ENCODE data around the gene SLC9A3.

SLC9A3 gene

DNA sequence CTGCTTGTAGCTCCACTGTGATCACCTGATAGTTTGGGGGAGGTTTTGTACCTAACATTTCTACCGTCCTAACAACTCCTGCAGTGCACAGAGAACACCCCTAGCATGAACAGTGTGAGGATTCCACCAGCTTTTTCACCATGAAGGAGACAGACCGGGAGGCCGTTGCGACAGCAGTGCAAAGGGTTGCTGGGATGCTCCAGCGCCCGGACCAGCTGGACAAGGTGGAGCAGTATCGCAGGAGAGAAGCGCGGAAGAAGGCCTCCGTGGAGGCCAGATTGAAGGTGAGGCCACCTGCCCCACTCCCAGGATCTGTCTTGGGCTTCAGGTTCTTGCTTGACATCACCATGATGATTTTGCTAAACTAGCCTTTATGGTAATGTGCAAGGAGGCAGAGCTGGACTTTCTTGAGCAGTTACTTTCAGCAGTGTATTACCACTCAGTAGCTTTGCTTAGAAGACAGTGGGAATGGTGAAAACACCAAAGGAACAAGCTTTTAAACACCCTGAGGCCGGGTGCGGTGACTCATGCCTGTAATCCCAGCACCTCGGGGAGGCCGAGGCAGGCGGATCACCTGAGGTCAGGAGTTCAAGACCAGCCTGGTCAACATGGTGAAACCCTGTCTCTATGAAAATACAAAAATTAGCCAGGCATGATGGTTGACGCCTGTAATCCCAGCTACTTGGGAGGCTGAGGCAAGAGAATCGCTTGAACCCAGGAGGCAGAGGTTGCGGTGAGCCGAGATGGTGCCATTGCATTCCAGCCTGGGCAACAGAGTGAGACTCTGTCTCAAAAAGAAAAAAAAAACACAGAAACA, 78.0 kb downstream of the SLC9A3 start (continued):
- TF ChIP-seq ZNF565 (CRISPR knock-in tag; conservative IDR thresholded peaks at IDR 0.05; ENCODE audit: low read depth) (no peak), ZFP3 (CRISPR knock-in tag; IDR thresholded peaks at IDR 0.05) (no peak), BACH2 (CRISPR knock-in tag; IDR thresholded peaks at IDR 0.05; ENCODE audit: borderline replicate concordance) (no peak), ZC3H10 (CRISPR knock-in tag; IDR thresholded peaks at IDR 0.05) (no peak)

DNA sequence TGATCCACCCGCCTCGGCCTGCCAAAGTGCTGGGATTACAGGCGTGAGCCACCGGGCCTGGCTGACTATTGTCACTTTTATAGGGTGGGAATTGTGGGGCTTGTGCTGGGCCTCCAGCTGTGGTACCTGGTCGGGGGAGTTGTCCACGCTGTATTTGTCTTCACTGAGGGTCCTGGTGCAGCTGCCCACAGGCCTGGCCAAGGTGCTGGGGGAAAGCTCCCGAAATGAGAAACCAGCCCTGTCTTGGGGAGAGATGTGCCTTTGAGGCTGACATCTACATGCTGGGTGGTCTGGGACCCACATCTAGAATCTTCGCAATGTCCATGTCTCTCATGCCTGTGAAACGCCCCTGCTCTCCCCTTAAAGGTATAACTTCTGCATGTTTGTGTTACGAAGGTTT, 78.7 kb downstream of the SLC9A3 start:
- TF ChIP-seq TCF4 (CRISPR knock-in tag; IDR thresholded peaks at IDR 0.05; ENCODE audit: borderline replicate concordance), result no peak
- TF ChIP-seq ZFP3 (CRISPR knock-in tag; IDR thresholded peaks at IDR 0.05), result no peak
- TF ChIP-seq OSR1 (CRISPR knock-in tag; IDR thresholded peaks at IDR 0.05), result no peak
- TF ChIP-seq RARB (CRISPR knock-in tag; IDR thresholded peaks at IDR 0.05), result no peak
- no peak for TF ChIP-seq ZNF70 (CRISPR knock-in tag; IDR thresholded peaks at IDR 0.05)
- no peak for TF ChIP-seq PPARA (CRISPR knock-in tag; IDR thresholded peaks at IDR 0.05; ENCODE audit: borderline replicate concordance)
- TF ChIP-seq, protein P1, sequence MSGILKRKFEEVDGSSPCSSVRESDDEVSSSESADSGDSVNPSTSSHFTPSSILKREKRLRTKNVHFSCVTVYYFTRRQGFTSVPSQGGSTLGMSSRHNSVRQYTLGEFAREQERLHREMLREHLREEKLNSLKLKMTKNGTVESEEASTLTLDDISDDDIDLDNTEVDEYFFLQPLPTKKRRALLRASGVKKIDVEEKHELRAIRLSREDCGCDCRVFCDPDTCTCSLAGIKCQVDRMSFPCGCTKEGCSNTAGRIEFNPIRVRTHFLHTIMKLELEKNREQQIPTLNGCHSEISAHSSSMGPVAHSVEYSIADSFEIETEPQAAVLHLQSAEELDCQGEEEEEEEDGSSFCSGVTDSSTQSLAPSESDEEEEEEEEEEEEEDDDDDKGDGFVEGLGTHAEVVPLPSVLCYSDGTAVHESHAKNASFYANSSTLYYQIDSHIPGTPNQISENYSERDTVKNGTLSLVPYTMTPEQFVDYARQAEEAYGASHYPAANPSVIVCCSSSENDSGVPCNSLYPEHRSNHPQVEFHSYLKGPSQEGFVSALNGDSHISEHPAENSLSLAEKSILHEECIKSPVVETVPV (CRISPR knock-in tag; IDR thresholded peaks at IDR 0.05), result no peak
- TF ChIP-seq SNAI2 (CRISPR knock-in tag; IDR thresholded peaks at IDR 0.05), result no peak
- no peak for TF ChIP-seq ESRRG (CRISPR knock-in tag; IDR thresholded peaks at IDR 0.05)
- no peak for TF ChIP-seq ZFP30 (CRISPR knock-in tag; IDR thresholded peaks at IDR 0.05)
- no peak for TF ChIP-seq BACH2 (CRISPR knock-in tag; IDR thresholded peaks at IDR 0.05; ENCODE audit: borderline replicate concordance)
- TF ChIP-seq ARNTL (CRISPR knock-in tag; IDR thresholded peaks at IDR 0.05; ENCODE audit: borderline replicate concordance, low read depth), result no peak
- no peak for TF ChIP-seq ISL1 (CRISPR knock-in tag; IDR thresholded peaks at IDR 0.05)
- no peak for TF ChIP-seq TOX (CRISPR knock-in tag; IDR thresholded peaks at IDR 0.05; ENCODE audit: borderline replicate concordance)

DNA sequence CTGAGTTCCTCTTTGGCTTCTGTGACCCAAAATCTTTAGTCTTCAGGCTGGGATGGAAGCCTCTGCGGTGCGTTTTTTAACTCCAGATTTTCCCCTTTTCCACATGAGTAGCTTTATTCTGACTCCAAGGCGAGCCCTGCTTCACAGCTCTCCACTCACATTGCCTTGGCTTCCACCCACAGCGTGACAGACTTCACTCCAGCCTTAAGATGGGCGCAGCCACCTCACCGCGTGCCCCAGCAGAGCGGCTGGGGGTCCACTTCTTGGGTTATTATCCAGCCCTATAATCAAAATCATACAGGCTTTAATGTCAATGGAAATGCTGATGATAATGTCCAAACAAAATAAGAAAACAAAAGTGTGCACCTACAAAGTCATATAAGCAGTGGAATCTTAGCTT, 80.0 kb downstream of the SLC9A3 start:
- no peak for TF ChIP-seq BACH2 (CRISPR knock-in tag; IDR thresholded peaks at IDR 0.05; ENCODE audit: borderline replicate concordance)
- TF ChIP-seq TSHZ2 (CRISPR knock-in tag; IDR thresholded peaks at IDR 0.05), result no peak
- no peak for TF ChIP-seq CREB5 (CRISPR knock-in tag; IDR thresholded peaks at IDR 0.05; ENCODE audit: low read depth)
- TF ChIP-seq ZNF70 (CRISPR knock-in tag; IDR thresholded peaks at IDR 0.05), result no peak
- no peak for ATAC-seq

More for the DNA sequence above, 78.7 kb downstream of the SLC9A3 start:
- ATAC-seq, result no peak

DNA sequence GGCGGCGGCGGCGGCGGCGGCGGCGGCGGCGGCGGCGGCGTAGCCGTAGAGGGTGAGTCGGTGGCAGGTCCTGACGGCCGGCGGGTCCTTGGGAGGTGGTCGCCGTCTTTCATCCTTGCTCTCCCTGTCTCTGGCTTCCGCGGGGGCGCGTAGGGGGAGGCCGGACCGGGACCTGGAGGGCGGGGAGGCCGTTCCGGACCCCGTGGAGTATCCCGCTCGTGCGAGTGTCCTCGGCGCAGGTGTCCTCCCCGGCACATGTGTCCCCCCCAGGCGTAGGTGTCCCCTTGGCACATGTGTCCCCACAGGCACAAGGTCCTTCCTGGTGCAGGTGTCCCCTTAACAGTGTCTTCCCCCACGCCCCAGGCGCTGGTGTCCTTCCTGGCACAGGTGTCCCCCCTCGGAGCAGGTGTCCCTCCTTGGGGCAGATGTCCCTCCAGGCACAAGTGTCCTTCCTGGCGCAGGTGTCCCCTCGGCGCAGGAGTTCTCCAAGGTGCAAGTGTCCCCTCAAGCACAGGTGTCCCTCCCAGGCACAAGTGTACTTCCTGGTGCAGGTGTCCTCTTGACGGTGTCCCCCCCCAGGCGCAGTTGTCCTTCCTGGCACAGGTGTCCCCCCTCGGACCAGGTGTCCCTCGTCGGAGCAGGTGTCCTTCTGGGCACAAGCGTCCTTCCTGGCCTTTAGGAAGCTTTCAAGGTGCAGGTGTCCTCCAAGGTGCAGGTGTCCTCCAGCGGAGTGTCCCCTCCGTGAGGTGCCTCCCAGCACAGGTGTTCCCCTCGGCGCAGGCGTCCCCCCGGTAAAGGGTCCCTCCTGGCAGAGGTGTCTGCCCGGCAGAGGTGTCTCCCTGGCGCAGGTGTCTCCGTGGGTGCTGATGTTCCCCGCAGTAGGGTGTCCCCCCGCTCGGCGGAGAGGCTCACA, 80.8 kb downstream of the SLC9A3 start:
- peak; percentile 29 for ATAC-seq
- TF ChIP-seq ZNF8 (CRISPR knock-in tag; IDR thresholded peaks at IDR 0.05), result no peak
- TF ChIP-seq, protein P2, sequence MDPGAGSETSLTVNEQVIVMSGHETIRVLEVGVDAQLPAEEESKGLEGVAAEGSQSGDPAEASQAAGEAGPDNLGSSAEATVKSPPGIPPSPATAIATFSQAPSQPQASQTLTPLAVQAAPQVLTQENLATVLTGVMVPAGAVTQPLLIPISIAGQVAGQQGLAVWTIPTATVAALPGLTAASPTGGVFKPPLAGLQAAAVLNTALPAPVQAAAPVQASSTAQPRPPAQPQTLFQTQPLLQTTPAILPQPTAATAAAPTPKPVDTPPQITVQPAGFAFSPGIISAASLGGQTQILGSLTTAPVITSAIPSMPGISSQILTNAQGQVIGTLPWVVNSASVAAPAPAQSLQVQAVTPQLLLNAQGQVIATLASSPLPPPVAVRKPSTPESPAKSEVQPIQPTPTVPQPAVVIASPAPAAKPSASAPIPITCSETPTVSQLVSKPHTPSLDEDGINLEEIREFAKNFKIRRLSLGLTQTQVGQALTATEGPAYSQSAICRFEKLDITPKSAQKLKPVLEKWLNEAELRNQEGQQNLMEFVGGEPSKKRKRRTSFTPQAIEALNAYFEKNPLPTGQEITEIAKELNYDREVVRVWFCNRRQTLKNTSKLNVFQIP (CRISPR knock-in tag; IDR thresholded peaks at IDR 0.05; ENCODE audit: borderline replicate concordance, low read depth), result no peak
- no peak for TF ChIP-seq ESRRG (CRISPR knock-in tag; IDR thresholded peaks at IDR 0.05)
- TF ChIP-seq PPARA (CRISPR knock-in tag; IDR thresholded peaks at IDR 0.05; ENCODE audit: borderline replicate concordance), result no peak
- no peak for TF ChIP-seq RARB (CRISPR knock-in tag; IDR thresholded peaks at IDR 0.05)
- TF ChIP-seq OSR1 (CRISPR knock-in tag; IDR thresholded peaks at IDR 0.05), result no peak

All from SK-N-SH treated with all-trans-retinoic acid at 6 μM for 48 hours (cell line).